DMS53 treated with DMSO at 0.1 percent for 48 hours (cell line): Measurements from ENCODE around the gene IGDCC3.

ENCODE experiments used
- DNase-seq: peaks from one replicate; lab custom pipeline; 2025; ENCODE audit not compliant: unreplicated experiment; lab: John Stamatoyannopoulos, UW

IGDCC3 gene

DNA sequence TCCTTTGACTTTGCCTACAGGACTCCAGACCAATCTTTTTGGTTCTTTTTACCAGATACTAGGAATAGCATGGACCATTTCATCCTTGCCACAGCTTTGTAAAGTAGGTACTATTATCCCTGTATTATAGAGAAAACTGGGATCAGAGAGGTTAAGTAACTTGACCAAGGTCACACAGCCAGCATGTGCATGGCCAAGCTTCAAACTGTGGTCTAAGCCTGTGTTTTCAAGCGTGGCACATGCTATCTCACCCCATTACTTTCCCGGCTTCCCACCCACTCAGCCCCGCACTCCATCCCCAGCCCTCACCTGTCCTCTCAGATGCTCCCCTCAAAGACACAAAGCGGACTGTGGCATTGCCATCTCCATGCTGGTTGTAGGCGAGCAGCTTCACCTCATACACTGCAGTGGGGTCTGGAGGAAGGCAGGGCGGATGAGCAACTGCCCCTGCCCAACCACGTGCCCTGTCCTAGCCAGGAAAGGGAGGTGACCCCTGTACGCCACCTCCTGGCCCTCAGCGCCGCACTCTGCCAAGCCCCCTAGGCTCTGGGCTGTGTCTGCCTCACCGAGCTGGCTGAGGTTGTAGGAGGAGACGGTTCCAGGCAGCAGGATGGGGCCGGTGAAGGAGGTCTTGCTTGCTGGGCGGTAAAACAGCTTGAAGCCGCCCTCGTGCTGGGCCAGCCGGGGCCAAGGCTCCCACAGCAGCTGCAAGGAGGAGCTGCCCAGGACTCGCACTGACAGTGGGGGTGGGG, 47.6 kb downstream of the IGDCC3 start:
- DNase-seq: no peak

DNA sequence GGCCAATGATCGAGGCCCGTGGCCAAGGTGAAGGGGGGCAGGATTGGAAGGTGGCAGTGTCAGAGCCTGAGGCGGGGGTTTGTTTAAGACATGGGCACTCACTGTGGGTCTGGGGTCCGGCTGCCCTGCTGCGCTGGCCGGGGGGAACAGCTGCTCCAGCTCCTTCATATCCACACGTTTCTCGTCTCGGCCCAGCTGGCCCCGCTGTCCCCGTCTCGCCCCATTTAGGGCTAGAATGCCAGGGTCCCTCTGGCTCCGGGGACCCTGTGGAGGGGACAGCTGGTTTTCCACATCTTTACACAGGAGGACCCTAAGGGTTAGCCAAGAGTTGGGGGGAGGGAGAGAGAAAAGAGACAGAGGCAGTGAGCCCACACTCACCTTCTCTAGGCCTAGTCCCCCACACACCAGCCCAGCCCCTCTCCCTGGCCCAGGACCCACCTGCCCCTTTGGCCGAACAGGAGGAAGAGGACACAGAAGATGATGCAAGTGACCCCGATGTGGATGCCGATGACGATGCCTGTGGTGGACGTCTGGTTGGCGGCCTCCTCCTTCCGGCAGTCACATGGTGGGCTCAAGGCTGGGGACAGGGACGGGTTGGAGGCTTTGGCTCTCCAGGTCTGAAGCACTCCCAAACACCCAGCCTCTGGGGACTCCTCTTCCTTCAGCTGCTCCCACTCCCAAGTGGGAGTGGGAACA, 48.4 kb downstream of the IGDCC3 start:
- no peak for DNase-seq

DNA sequence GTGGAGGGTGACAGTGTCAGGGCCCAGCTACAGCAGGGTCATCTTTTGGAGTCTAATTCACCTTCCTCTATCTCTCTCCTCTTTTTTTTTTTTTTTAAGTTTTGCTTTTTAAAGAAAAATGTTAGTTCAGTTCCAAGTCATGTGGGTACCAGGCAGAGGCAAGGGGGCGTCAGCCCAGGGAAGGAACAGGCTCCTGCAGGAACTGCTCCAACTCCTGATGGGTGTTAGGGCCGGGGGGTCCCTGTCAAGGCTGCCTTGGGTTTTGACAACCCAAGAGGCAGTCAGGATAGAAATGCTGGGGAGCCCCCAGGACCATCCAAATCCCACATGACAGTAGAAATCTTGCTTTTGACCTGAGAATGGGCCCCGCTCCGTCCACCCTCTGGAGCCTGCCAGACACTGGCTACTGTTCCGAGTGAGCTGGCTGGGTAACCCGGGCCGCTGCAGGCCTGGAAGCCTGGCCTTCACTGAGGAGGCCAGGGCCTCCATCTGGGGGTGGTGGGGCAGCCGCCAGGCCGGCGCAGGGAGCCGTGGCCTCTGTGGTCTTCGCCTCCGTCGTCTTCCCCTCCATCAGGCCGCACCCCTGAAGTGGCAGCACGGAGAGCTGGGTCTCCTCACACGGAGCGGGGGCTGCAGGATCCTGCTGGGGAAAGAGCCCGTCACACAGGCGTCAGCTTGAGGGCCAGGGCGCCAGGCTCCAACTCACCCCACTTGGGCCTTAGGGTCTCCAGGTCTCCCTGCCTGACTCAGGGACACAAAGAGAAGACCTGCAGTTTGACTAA, 49.1 kb downstream of the IGDCC3 start:
- DNase-seq: no peak

DNA sequence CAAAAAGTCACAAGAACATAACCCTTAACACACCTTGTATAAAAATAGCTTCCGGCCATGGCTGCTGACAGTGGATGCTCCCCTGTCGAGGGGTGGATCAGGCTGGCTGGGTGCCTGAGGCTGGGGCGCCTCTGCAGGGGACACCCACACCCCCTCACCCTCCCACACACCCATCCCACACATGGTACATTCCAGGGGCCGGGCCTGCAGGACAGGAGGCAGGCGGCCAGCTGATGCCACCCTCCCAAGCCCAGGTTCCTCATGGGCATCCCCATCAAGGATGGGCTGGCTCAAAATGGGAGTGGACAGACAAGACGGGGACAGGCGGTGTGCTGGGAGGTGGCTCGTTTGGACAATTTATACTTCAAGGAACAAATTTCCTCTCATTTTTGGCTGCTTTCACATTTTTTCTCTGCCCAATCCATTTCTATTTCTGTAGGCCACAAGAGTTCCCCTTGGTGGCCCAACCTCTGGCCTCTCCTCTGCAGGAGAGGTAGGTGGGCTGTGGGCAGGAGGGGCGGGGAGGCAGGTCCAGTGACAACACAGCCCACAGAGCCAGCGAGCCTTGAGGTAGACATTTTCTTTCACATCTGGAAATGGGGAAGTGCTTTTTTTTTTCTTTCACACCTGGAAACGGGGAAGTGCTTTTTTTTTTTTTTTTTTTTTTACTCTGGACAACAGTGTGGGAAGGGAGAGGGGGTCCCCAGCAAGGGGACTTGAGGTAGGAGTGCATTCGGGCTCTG, 50.0 kb downstream of the IGDCC3 start:
- no peak for DNase-seq

DNA sequence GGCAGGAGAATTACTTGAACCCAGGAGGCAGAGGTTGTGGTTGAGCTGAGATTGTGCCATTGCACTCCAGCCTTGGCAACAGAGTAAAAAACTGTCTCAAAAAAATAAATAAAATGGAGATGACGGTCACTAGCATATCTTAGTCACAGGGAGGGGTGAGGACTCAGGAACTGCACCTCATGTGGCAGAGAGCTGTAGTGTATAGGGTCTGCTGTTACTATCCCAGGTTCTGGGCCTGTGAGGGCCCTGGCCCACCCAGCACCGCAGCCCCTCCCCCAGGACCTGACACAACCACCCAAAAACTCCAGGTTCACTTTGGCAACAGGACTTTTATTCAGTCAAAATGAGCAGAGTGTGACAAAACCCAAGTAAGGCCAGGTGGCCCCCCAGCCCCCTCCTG, 51.0 kb downstream of the IGDCC3 start:
- DNase-seq: no peak

DNA sequence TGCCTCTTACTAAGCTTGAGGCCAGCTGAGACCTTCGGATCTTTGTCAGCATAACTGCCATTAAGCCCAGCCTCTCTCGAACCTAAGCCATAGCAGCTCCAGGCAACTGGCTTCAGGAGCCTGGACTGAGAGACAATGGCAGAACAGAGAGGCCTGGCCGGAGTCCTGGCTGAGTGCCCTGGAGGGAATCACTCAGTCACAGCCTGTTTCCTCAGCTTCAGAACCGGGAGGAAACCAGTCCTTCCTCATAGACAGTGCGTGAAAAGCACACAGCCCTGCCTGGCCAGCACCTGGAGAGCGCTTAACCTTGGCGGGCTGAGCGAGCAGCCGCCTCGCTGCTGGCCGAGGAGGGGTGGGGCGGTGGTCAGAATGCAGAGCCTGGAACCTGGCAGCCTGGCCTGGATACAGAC, 51.7 kb downstream of the IGDCC3 start:
- DNase-seq: no peak

DNA sequence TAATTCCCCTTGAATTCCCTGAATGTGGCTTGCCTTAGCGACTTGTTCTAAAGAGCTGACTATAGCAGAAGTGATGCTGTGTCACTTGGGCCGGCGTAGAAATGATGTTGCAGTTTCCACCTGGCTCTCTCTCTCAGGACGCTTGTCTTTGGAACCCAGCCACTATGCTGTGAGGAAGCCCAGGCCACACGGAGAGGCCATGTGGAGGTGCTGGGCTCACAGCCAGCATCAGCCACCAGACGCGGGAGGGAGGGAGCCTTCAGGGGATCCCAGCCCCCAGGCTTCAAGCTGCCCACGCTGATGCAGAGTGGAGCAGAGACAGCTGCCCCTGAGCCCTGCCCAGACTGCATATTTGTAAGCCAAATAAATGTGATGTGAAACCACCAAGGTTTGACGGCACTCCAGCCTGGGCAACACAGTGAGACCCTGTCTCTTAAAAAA, 54.7 kb downstream of the IGDCC3 start:
- no peak for DNase-seq

DNA sequence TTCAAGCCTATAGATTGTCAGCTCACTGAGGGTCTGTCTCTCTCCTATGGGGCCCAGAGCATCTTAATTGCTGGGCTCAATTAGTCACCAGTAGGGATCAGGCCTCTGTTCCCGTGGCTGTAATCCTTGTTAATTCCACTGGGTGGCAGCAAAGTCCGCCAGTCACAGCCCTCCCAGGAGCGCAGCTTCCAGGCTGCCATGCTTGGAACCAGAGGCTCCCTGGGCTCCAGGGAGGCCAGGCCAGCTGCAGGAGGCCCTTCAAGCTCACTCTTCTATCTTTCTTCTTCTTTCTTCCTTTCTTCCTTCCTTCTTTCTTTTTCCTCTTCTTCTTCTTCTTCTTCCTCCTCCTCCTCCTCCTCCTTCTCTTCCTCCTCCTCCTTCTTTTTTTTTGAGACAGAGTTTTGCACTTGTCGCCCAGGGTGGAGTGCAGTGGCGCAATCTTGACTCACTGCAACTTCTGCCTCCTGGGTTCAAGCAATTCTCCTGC, 58.9 kb downstream of the IGDCC3 start:
- DNase-seq: peak; percentile 44

DNA sequence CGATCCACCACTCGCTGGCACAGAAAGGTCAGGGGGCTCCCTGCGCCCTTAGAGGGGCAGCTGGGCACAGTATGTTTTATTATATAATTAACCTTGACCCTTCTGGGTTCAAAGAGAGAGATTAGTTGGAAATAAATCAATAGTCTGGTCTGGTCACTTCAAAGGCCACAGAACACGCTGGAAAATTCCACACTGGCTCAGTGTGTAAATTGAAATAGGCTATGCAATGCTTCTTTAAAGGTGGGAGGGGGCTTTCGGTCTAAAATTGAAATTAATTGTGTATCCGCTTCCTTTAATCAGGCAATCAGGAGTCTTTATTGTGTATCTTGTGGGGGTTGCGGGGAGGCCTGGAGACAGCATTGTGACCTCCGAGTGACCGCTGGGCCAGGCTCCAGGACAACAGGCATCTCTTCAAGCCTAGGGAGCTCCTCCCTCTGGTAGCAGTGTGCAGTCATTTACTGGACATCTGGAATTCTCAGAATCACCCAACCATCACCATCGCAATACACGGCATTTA, 65.3 kb downstream of the IGDCC3 start:
- no peak for DNase-seq

DNA sequence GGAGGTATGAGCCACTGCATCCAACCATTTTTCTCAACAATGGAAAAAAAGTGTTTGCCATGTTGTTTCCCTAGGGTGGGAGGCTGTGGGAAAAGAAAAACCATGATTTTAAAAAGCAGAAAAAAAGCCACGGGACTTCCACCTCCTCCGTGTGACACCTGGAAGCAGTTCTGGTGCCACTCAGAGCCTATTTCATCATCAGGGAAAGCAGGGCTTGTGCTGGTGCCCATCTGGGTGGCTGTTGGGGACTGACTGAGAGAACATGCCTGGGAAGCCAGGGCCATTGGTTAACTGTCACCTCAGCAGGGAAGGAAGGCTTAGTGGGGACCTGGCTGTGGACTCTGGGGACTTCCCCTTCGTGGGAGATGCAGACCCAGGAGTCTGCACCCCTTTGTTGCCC, 66.0 kb downstream of the IGDCC3 start:
- DNase-seq: no peak

DNA sequence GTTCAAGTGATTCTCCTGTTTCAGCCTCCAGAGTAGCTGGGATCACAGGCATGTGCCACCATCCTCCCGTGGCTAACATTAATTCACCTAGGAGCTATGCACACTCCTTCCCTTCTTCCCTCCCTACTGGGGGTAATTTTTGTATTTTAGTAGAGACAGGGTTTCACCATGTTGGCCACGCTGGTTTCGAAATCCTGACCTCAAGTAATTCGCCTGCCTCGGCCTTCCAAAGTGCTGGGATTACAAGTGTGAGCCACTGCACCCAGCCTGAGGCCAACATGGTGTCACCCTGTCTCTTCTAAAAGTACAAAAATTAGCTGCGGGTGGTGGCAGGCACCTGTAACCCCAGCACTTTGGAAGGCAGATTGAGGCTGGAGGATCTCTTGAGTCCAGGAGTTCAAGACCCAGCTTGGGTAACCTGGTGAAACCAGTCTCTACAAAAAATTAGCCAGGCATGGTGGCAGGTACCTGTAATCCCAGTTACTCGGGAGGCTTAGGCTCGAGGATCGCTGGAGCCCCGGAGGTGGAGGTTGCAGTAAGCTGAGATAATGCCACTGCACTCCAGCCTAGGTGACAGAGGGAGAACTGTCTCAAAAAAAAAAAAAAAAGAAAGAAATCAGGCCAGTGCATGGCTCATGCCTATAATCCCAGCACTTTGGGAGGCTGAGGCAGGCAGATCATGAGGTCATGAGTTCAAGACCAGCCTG, 67.2 kb downstream of the IGDCC3 start:
- no peak for DNase-seq

DNA sequence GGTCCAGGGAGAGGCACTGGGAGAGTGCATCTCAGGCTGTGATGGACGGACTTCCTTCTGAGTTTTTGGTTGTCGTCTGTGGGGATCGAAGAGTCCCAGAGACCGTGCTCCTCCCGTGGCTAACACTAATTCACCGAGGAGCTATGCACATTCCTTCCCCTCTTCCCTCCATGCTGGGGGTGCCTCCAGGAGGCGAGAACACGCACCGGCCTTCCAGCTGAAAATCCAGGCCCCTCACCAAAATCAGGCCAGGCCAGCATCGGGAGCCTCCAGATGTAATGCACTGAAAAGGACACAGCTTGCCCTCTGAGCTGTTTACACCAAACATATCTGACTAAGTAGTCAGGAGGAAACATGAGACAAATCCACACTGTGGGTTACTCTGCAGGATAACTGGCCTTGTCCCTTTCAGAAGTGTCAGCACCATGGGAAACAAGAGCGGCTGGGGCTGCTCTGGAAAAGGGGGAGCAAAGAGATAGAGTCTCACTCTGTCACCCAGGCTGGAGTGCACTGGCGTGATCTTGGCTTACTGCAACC, 67.9 kb downstream of the IGDCC3 start:
- DNase-seq: no peak

DNA sequence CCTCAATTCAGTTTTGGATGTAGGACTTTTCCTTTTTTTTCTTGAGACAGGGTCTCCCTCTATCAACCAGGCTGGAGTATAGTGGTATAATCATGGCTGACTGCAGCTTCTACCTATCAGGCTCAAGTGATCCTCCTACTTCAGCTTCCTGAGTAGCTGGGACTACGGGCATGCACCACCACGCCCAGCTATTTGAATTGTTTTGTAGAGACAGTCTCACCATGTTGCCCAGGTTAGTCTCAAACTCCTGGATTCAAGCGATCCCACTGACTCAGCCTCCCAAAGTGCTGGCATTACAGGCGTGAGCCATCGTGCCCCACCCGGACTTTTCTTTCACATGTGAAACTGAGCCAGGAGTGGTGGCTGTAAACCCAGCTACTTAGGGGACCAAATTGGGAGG, 69.8 kb downstream of the IGDCC3 start:
- no peak for DNase-seq

DNA sequence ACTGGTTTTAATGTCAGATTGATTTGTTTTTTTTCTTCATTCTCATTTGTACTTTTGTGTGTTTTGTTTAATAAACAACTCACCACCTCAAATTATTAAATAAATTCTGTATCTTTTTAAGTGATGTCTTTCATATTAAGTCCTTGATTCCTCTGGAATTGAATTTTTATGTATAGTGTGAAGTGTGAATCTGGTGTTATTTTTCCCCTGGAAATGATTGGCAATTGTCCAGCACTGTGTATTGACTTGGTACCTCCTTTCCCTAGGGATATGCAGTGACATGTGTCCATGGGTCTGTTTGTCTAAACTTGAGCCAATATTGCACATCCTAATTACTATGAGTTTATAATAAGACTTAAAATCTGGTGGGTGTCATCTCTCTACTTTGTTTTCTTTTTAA, 71.3 kb downstream of the IGDCC3 start:
- no peak for DNase-seq

DNA sequence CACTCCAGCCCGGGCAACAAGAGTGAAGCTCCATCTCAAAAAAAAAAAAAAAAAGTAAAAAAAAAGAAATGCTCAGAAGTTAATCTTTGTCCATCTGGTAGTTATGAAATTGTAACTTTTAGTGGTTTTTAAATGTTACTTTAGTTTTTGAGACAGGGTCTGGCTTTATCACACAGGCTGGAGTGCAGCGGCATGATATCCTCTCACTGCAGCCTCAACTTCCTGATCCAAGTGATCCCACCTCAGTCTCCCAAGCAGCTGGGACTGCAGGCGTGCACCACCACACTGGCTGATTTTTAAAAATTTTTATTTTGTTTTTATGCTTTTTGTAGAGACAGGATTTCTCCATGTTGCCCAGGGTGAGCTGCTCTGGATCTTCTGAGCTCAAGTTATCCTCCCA, 72.0 kb downstream of the IGDCC3 start:
- no peak for DNase-seq

DNA sequence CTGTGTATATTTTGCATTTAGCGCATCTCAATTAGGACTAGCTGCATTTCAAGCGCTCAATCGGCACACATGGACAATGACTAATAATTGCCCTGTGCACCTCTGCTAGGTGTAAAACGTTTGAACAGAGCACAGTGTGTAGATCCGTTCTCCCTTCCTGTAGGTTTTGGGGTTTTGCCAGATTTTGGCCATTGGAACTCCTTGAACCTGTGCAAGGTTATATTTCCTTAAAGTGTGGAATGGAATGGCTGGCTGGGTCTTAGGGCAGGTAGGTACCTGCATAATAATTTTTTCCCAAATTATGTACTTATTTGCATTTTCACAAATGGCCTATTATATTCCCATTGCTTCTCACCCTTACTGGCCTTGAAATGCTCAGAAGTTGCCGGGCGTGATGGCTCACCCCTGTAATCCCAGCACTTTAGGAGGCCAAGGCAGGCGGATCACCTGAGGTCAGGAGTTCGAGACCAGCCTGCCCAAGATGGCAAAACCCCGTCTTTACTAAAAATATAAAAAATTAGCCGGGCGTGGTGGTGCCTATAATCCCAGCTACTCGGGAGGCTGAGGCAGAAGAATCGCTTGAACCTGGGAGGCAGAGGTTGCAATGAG, 72.5 kb downstream of the IGDCC3 start:
- peak; percentile 52 for DNase-seq

DNA sequence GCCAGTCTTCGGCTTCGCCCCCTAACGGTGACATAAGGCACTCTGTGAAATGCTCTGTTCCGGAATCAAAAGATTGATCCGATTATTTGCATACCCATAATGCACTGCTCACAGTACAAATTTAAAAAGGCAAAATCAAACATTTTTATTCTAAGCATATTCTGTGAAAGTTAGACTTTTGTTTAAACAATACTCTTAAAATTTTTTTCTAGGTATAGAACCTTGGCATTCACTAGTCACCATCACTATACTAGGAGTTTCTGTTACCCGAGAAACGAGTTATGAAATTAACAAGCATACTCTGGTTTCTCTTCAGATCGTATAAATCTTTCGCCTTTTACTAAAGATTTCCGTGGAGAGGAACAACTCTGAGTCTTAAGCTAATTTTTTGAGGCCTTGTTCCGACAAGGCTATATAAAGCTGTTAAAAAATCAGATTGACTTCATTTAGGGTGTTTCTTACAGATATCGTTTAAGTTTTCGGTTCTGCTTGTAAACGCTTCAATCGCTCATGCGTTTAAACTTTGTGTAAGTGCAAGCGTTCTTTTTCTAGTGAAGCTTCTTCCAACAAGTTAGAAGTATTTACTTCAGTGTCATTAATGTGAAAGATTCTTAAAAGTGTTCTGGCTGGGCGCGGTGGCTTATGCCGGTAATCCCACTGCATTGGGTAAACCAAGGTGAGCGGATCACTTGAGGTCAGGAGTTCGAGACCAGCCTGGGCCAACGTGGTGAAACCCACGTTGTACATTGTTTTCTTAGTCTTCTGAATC, 73.2 kb downstream of the IGDCC3 start, which contains the start of gene RNU5B-1:
RNU5B-1 (plus strand) TSS at position 297 of the 769 bp plus-strand sequence.
- peak; percentile 81 for DNase-seq

DNA sequence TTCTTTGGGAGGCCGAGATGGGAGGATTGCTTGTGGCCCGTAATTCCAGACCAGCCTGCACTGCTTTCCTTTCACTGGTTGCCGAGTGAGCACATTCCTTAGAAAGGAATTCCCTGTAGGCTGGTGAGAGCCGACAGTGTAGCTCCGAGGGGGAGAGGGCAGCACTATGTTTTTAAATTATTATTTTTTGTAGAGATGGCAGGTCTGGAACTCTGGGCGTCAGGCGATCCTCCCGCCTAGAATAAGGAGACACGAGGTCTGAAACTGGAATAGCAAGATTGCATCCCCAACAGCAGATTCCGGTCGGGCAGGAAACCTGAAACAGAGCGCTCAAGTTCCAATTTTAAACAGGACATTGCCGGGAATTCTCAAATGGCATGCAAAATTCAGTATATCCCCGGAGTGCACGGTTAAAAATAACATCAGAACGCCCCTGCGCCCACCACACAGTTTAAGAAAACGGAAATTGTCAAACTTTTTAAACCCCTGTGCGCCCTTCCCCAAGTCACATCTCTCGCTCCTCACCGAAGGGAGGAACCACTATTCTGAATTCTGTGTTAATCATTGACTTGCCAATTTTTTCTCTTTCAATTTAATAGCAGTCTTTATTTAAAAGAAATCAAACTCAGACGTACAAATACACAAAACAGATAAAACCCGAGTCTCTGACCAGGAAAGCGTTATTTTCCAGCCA, 74.0 kb downstream of the IGDCC3 start:
- DNase-seq: peak; percentile 62
